Fibroblast of lung (primary cell): Measurements from ENCODE around the gene SLC38A3. TPM values are rescaled to one million over a fixed set of nuclear protein-coding genes. Genes with fewer than 3 reads are reported as not detected.

Experiments
- DNase-seq, 2 donors: peaks; one replicate each; pipeline versions ENCODE4 v3.0.0 to v3.0.0-alpha.2; 2010; ENCODE audit warnings: low read depth in 2 of 2
- H2AFZ ChIP-seq: 2 replicates; pipeline ENCODE4 v1.5.1; 2012; ENCODE audit warnings: low read length, control low read depth, inconsistent platforms
- H3K27ac ChIP-seq: 2 replicates; pipeline ENCODE4 v1.5.1; 2011; ENCODE audit warnings: low read length, control low read depth; ENCODE audit not compliant: insufficient read depth
- H3K27me3 ChIP-seq: 2 replicates; pipeline ENCODE4 v1.5.1; 2011; ENCODE audit warnings: mild to moderate bottlenecking, low read length; ENCODE audit not compliant: control insufficient read depth, insufficient read depth
- H3K36me3 ChIP-seq: 2 replicates; pipeline ENCODE4 v1.5.1; 2011; ENCODE audit warnings: low read length; ENCODE audit not compliant: control insufficient read depth, insufficient read depth
- H3K4me1 ChIP-seq: 2 replicates; pipeline ENCODE4 v1.5.1; 2011; ENCODE audit warnings: low read length; ENCODE audit not compliant: control insufficient read depth, insufficient read depth; ENCODE audit errors: extremely low read depth
- H3K4me2 ChIP-seq: 2 replicates; pipeline ENCODE4 v1.5.1; 2011; ENCODE audit warnings: low read length, control low read depth; ENCODE audit not compliant: insufficient read depth; ENCODE audit errors: extremely low read depth
- H3K4me3 ChIP-seq, 4 experiments: fragments of 200-600 bp in 1 of 4; sonication (generic) in 1 of 4; replicated peaks in 1 of 4; 2 replicates each; pipeline ENCODE4 v1.5.1; 2011 to 2016; ENCODE audit warnings: low read length in 4 of 4, low read depth in 3 of 4, mild to moderate bottlenecking in 3 of 4, control low read depth in 2 of 4, inconsistent platforms in 1 of 4, mixed read lengths in 1 of 4; ENCODE audit not compliant: insufficient read depth in 1 of 4; ENCODE audit errors: control extremely low read depth in 1 of 4
- H3K79me2 ChIP-seq: 2 replicates; pipeline ENCODE4 v1.5.1; 2012; ENCODE audit warnings: mild to moderate bottlenecking, low read length, inconsistent platforms; ENCODE audit not compliant: control insufficient read depth, insufficient read depth
- H3K9ac ChIP-seq: 2 replicates; pipeline ENCODE4 v1.5.1; 2011; ENCODE audit warnings: mild to moderate bottlenecking, low read length, control low read depth; ENCODE audit not compliant: insufficient read depth
- H3K9me3 ChIP-seq: 2 replicates; pipeline ENCODE4 v1.5.1; 2012; ENCODE audit warnings: low read depth, low read length; ENCODE audit not compliant: control insufficient read depth, insufficient read depth
- H4K20me1 ChIP-seq: 2 replicates; pipeline ENCODE4 v1.5.1; 2011; ENCODE audit warnings: low read length; ENCODE audit not compliant: control insufficient read depth, insufficient read depth; ENCODE audit errors: extremely low read depth
- EZH2 ChIP-seq: IDR thresholded peaks from 2 replicates; pipeline ENCODE4 v1.5.1; 2012; ENCODE audit warnings: low read length, control low read depth, mild to moderate bottlenecking; ENCODE audit errors: missing control alignments
- polyA plus RNA-seq, 2 donors: library from polyadenylated mRNA; depleted of rRNA in 1 of 2; stranded (reverse) in 1 of 2; unstranded in 1 of 2; fragments of >200 nt; gene quantifications; 2 replicates each; pipeline ENCODE4 v1.2.1, GENCODE V29; 2011 to 2012; ENCODE audit warnings: missing spikeins in 1 of 2
- total RNA-seq: library from RNA; depleted of rRNA; stranded (reverse); fragments of >200 nt; gene quantifications from 2 replicates; pipeline ENCODE4 v1.2.1, GENCODE V29; 2014
- TF ChIP-seq, protein P1 (sequence below), 2 donors: IDR thresholded peaks in 1 of 2; conservative IDR thresholded peaks in 1 of 2; 1 replicate in 1 of 2; 2 replicates in 1 of 2; pipeline ENCODE4 v1.5.1; 2011 to 2012; ENCODE audit warnings: low read length in 2 of 2, control low read depth in 1 of 2, inconsistent platforms in 1 of 2, low read depth in 1 of 2, mild to moderate bottlenecking in 1 of 2

Gene SLC38A3
- total and polyA plus RNA-seq, 2 donors (not counting 1 experiment from before 2014, with no cell fraction given) = 0.02 TPM; not detected in 1

GRCh38 chr3:50168791-50169190, 36.3 kb upstream of the SLC38A3 start:
- Histone ChIP-seq H3K9ac (no peak overlapping the region), H2AFZ (no peak overlapping the region), H3K4me1 (peaks cover 23% of the 10 kb centered on the region), H3K27ac (no peak overlapping the region), H4K20me1 (no peaks in the 10 kb centered on the region), H3K79me2 (no peaks in the 10 kb centered on the region), H3K9me3 (no peaks in the 10 kb centered on the region), H3K4me2 (no peak overlapping the region), H3K27me3 (no peaks in the 10 kb centered on the region), H3K4me3 (no peak overlapping the region), H3K36me3 (no peaks in the 10 kb centered on the region)
- no peak for DNase-seq
- TF ChIP-seq EZH2 = no peak
- TF ChIP-seq, protein P1, sequence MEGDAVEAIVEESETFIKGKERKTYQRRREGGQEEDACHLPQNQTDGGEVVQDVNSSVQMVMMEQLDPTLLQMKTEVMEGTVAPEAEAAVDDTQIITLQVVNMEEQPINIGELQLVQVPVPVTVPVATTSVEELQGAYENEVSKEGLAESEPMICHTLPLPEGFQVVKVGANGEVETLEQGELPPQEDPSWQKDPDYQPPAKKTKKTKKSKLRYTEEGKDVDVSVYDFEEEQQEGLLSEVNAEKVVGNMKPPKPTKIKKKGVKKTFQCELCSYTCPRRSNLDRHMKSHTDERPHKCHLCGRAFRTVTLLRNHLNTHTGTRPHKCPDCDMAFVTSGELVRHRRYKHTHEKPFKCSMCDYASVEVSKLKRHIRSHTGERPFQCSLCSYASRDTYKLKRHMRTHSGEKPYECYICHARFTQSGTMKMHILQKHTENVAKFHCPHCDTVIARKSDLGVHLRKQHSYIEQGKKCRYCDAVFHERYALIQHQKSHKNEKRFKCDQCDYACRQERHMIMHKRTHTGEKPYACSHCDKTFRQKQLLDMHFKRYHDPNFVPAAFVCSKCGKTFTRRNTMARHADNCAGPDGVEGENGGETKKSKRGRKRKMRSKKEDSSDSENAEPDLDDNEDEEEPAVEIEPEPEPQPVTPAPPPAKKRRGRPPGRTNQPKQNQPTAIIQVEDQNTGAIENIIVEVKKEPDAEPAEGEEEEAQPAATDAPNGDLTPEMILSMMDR (conservative IDR thresholded peaks at IDR 0.05 in 1 of 2, IDR thresholded peaks at IDR 0.05 in 1 of 2; ENCODE audit: low read depth in 1 of 2, low read length in 2 of 2) = no peak

GRCh38 chr3:50169232-50169832, 35.7 kb upstream of the SLC38A3 start:
- Histone ChIP-seq H3K4me2 (no peak overlapping the region), H3K36me3 (no peaks in the 10 kb centered on the region), H3K9me3 (no peaks in the 10 kb centered on the region), H3K4me1 (peaks cover 20% of the 10 kb centered on the region), H3K9ac (no peak overlapping the region), H3K27me3 (no peaks in the 10 kb centered on the region), H4K20me1 (no peaks in the 10 kb centered on the region), H3K27ac (no peak overlapping the region), H3K79me2 (no peaks in the 10 kb centered on the region), H2AFZ (no peak overlapping the region), H3K4me3 (no peak overlapping the region)
- TF ChIP-seq EZH2 = no peak
- TF ChIP-seq, protein P1 (conservative IDR thresholded peaks at IDR 0.05 in 1 of 2, IDR thresholded peaks at IDR 0.05 in 1 of 2; ENCODE audit: low read depth in 1 of 2, low read length in 2 of 2) = no peak
- DNase-seq = no peak

DNA sequence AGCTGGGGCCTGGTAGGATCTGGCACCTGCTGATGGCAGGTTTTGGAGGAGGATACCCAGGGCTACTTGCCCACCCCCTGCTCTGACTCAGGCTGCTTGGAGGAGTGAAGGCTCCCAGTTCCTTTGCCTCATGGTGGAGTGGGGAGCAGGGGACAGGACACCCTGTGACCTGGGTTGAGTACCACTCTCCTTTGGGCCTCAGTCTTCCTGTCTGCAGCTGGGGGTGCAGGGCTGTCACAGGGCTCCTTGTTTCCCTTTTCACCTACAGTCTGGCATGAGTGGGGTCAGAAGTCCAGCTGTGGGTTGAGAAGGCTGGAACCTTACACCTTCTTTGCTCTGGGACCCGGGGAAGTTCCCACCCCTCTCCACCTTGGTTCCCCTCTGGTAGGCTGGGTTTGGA, 35.2 kb upstream of the SLC38A3 start:
- no peak overlapping the region for H3K9ac ChIP-seq
- H4K20me1 ChIP-seq = no peaks in the 10 kb centered on the region
- H3K79me2 ChIP-seq = no peaks in the 10 kb centered on the region
- no peak overlapping the region for H3K4me3 ChIP-seq
- H2AFZ ChIP-seq = no peak overlapping the region
- no peaks in the 10 kb centered on the region for H3K27me3 ChIP-seq
- no peaks in the 10 kb centered on the region for H3K36me3 ChIP-seq
- H3K9me3 ChIP-seq = no peaks in the 10 kb centered on the region
- no peak overlapping the region for H3K4me2 ChIP-seq
- peaks cover 14% of the 10 kb centered on the region for H3K4me1 ChIP-seq
- H3K27ac ChIP-seq = no peak overlapping the region
- TF ChIP-seq EZH2 = no peak
- TF ChIP-seq, protein P1 (conservative IDR thresholded peaks at IDR 0.05 in 1 of 2, IDR thresholded peaks at IDR 0.05 in 1 of 2; ENCODE audit: low read depth in 1 of 2, low read length in 2 of 2) = no peak
- DNase-seq = no peak
